Nephron progenitor cell (in vitro differentiated cells): ENCODE data around the gene LIN37.

Experiments used
- DNase-seq: peaks from one replicate; pipeline ENCODE4 v3.0.0; 2021
- H3K27ac Mint-ChIP-seq: 2 replicates; pipeline ENCODE4 v1.8.0; 2021; ENCODE audit warnings: mild to moderate bottlenecking, moderate library complexity, mixed read lengths
- H3K27me3 Mint-ChIP-seq: 2 replicates; pipeline ENCODE4 v1.8.0; 2021; ENCODE audit warnings: mild to moderate bottlenecking, low read depth, mixed read lengths; ENCODE audit not compliant: poor library complexity
- H3K36me3 Mint-ChIP-seq: 2 replicates; pipeline ENCODE4 v1.8.0; 2021; ENCODE audit warnings: low read depth, mixed read lengths
- H3K4me1 Mint-ChIP-seq: 2 replicates; pipeline ENCODE4 v1.8.0; 2021; ENCODE audit warnings: mixed read lengths
- H3K4me3 Mint-ChIP-seq: 2 replicates; pipeline ENCODE4 v1.8.0; 2021; ENCODE audit warnings: mild to moderate bottlenecking, moderate library complexity, mixed read lengths
- H3K9me3 Mint-ChIP-seq: 2 replicates; pipeline ENCODE4 v1.8.0; 2021; ENCODE audit warnings: mild to moderate bottlenecking, moderate library complexity, mixed read lengths
- TF ChIP-seq, protein P1 (sequence below): fragments of 200-600 bp; sonication (generic); IDR thresholded peaks from 2 replicates; pipeline ENCODE4 v1.5.0; 2021; ENCODE audit warnings: antibody characterized with exemption

The LIN37 gene

DNA sequence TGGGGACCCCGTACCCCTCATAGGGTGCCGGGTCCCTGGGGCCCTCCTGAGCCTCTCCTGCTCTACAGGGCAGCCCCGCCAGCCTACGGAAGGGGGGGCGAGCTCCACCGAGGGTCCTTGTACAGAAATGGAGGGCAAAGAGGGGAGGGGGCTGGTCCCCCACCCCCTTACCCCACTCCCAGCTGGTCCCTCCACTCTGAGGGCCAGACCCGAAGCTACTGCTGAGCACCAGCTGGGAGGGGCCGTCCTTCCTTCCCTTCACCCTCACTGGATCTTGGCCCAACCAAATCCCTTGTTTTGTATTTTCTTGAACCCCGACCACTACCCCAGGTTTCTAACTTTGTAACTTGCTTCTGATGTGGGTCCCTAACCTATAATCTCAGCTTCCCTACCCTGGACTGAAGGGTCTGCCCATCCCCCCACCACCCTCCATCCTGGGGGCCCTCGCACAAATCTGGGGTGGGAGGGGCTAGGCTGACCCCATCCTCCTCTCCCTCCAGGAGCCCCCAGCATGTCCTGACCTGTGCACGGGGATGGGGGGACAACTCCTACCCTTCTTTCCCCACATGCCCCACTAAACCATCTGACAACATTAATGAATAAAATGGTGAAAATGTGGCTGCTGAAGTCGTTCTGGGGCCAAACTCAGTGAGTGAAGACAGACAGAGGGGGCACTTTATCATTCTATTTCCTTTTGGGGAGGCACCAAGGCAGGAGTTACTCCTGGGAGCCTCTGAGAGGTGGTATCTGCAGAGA, 40.0 kb downstream of the LIN37 start:
- Mint-ChIP-seq H3K27me3 (peaks cover 5% of the 10 kb centered on the region), H3K4me3 (no peak overlapping the region), H3K9me3 (no peaks in the 10 kb centered on the region), H3K27ac (peak overlapping the region; percentile 46), H3K4me1 (peaks cover 6% of the 10 kb centered on the region), H3K36me3 (peaks cover 6% of the 10 kb centered on the region)
- no peak for DNase-seq
- TF ChIP-seq, protein P1, sequence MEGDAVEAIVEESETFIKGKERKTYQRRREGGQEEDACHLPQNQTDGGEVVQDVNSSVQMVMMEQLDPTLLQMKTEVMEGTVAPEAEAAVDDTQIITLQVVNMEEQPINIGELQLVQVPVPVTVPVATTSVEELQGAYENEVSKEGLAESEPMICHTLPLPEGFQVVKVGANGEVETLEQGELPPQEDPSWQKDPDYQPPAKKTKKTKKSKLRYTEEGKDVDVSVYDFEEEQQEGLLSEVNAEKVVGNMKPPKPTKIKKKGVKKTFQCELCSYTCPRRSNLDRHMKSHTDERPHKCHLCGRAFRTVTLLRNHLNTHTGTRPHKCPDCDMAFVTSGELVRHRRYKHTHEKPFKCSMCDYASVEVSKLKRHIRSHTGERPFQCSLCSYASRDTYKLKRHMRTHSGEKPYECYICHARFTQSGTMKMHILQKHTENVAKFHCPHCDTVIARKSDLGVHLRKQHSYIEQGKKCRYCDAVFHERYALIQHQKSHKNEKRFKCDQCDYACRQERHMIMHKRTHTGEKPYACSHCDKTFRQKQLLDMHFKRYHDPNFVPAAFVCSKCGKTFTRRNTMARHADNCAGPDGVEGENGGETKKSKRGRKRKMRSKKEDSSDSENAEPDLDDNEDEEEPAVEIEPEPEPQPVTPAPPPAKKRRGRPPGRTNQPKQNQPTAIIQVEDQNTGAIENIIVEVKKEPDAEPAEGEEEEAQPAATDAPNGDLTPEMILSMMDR: no peak

DNA sequence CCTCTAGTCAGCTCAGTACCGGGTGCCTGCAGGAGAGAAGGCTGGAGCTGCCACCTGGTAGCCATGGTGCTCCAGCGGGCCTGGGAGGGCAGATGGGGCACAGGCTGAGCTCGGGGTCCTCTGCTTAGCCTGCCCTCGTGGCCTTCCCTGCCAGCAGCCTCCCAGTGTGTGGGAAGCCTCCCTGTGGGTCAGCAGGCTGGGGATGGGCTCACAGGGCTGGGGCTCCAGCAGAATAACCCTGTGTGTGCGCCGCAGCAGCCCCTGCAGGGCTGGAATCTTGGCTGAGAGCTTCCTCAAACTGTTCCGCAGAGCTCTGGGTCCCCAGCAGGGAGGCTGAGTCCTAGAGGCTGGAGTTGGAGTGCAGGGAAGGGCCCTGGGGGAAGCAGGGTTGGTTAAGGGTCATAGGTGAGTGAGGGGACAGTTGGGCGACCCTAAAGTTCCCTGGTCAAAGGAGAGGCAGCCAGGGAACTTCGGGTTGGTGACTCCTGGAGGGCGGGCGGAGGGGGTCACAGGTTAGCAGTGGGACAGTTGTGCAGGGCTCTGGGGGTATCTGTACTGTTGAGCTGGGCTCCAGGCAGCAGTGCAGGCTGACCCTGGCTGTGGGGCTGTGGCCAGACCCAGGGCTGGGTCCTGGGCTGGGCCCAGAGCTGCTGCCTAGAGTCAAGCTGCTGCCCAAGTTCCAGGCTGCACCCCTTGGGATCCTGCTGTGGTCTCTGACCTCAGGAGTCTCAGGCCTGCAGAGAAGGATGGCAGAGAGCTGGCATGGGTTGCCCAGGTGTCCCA, 41.0 kb downstream of the LIN37 start:
- Mint-ChIP-seq H3K4me3 (no peak overlapping the region), H3K27me3 (peaks cover 8% of the 10 kb centered on the region), H3K27ac (no peak overlapping the region), H3K9me3 (no peaks in the 10 kb centered on the region), H3K36me3 (peaks cover 5% of the 10 kb centered on the region), H3K4me1 (no peaks in the 10 kb centered on the region)
- no peak for DNase-seq
- TF ChIP-seq, protein P1: no peak

DNA sequence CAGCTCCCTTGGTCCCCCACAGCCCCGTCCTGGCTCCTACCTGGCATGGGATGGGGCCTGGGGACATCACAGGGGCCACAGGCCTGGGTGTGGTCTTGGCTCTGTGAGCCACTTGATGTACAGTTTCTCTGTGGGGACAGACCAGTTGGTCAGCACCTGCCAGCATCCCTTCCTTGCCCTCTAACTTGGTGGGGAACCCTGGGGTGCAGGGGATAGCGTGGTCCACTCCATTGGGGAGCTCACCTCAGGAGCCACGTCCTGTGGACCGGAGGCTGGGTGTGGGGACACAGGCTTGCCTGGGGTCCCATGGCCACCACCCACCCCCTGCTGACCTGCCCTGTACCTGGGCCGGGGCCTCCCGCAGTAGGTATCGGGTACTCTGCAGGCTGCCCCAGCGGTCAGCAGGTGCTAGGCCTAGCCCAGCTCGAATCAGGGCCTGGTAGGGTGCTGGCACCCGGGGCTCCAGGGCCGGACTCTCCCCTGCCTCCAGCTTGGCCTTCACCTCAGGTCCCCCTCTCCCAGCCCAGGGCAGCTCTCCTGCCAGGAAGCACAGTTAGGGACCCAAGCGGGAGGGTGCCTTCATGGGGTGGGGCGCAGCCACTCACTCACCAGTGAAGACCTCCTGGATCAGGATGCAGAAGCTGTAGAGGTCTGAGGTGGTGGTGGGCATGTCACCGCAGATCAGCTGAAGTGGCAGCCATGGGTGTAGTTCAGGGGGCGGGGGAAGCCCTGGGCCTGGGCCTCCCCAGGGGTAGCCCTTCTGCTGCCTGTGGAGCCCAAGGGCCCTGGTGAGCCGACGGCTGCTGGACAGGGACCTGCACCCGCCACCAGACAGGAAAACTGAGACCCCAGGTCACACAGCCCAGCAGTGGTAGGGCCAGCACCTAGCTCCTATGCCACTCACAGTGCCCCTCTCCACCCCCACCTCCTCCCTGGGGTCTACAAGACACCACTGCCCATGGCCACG, 41.9 kb downstream of the LIN37 start:
- Mint-ChIP-seq H3K4me1 (no peaks in the 10 kb centered on the region), H3K27ac (no peak overlapping the region), H3K36me3 (peaks cover 5% of the 10 kb centered on the region), H3K9me3 (no peaks in the 10 kb centered on the region), H3K4me3 (no peak overlapping the region), H3K27me3 (peaks cover 17% of the 10 kb centered on the region)
- TF ChIP-seq, protein P1: no peak
- DNase-seq: no peak

DNA sequence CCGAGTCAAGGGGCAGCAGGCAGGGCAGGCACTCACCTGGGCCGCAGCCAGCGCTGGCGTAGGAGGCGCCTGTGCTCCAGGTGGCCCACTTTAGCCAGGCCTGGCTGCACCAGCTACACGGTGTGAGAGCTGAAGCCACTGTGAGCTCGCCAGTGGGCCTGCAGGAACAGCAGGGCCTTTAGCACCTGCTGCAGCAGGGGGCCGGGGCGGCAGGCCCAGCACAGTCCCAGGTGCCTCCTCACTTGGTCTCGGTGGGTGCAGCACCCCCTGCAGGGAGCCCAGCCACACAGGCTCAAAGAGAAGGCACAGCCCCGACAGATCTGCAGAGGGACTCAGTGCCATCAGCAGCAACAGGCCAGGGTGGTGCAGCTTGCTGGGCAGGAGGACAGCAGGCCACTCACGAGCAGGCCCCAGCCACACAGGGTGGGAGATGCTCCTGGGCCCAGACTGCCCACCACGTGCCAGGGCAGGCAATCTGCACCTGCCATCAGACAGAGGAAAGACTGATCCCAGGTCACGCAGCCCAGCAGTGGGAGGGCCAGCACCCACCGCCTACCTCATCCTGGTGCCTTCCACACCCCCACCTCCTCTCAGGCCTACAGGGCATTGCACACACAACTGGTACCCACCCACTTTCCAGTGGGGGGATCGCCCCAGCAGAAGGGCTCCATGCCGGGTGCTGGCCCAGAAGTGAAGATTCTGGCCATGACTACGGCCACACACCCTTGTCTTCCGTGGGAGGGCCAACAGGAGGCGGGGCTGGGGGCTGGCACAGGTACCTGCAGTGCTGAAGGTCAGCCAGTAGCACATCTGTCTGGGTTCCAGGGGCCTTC, 42.8 kb downstream of the LIN37 start:
- Mint-ChIP-seq H3K27ac (no peak overlapping the region), H3K36me3 (no peaks in the 10 kb centered on the region), H3K4me3 (no peak overlapping the region), H3K4me1 (no peaks in the 10 kb centered on the region), H3K9me3 (no peaks in the 10 kb centered on the region), H3K27me3 (peaks cover 26% of the 10 kb centered on the region)
- TF ChIP-seq, protein P1: no peak
- peak; percentile 30 for DNase-seq

DNA sequence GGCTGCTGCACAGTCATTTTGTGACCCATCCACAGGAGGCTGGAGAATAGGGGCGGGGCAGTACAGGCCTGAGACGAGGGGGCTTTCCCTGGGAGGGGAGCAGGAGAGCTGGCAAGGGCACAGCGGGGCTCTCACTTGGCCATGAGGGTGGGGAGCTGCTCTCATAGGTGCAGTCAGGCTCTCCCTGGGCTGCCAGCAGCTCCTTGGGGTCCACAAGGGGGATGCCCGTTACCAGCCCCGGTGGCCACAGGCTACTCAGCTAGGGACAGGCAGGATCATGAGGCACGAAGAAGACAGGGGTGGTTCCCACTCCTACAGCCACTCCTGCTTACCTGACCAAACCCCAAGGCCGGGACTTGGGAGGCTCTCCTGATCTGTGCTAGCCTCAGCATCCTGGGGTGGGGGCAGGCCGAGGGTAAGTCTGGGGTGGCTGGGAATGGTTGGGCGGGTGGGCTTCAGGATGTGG, 43.5 kb downstream of the LIN37 start:
- Mint-ChIP-seq H3K9me3 (no peaks in the 10 kb centered on the region), H3K36me3 (no peaks in the 10 kb centered on the region), H3K4me3 (no peak overlapping the region), H3K27ac (no peak overlapping the region), H3K27me3 (peaks cover 33% of the 10 kb centered on the region), H3K4me1 (no peaks in the 10 kb centered on the region)
- TF ChIP-seq, protein P1: no peak
- no peak for DNase-seq
